OCI-LY7 (cell line): Measurements from ENCODE around the gene GGA1.

Source experiments
- EZH2phosphoT487 ChIP-seq: fragments of 200-600 bp; sonication (generic); IDR thresholded peaks from 2 replicates; pipeline ENCODE4 v1.6.1; 2018; ENCODE audit warnings: low read depth, borderline replicate concordance, mild to moderate bottlenecking, mixed run types, antibody characterized with exemption, low read length, moderate library complexity, mixed read lengths
- TF ChIP-seq, protein P1 (sequence below): fragments of 200-600 bp; sonication (generic); conservative IDR thresholded peaks from 2 replicates; pipeline ENCODE4 v1.5.1; 2014; ENCODE audit warnings: mild to moderate bottlenecking, antibody characterized with exemption, low read length, moderate library complexity, mixed read lengths

DNA sequence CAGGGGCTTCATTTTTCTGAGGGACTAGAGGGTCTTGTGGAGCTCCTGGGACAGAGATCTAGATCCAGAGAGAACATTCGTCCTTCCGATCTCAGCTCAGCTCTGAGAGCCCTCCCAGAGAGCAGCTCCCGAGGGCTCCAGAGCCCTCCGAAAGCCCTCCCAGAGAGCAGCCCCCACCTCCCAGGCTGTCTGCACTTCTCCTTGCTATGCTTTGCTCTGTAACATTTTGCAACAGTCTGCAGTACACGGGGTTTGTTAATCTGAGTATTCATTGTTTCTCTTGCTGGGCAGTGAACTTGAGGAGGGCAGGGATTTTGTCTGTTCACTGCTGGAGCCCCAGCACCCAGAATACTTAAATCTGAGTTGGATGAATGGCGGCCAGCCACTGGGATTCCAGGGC, 2.6 kb downstream of the GGA1 start:
- TF ChIP-seq, protein P1, sequence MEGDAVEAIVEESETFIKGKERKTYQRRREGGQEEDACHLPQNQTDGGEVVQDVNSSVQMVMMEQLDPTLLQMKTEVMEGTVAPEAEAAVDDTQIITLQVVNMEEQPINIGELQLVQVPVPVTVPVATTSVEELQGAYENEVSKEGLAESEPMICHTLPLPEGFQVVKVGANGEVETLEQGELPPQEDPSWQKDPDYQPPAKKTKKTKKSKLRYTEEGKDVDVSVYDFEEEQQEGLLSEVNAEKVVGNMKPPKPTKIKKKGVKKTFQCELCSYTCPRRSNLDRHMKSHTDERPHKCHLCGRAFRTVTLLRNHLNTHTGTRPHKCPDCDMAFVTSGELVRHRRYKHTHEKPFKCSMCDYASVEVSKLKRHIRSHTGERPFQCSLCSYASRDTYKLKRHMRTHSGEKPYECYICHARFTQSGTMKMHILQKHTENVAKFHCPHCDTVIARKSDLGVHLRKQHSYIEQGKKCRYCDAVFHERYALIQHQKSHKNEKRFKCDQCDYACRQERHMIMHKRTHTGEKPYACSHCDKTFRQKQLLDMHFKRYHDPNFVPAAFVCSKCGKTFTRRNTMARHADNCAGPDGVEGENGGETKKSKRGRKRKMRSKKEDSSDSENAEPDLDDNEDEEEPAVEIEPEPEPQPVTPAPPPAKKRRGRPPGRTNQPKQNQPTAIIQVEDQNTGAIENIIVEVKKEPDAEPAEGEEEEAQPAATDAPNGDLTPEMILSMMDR, result no peak
- no peak for TF ChIP-seq EZH2phosphoT487
